IMR-90 (cell line): ENCODE data around the gene PPP1R16B. TPM values are rescaled to one million over a fixed set of nuclear protein-coding genes. Genes with fewer than 3 reads are reported as not detected.

Experiments
- ATAC-seq: fragments of 200-7000 bp; cut with Tn5 transposase; 2 replicates; pipeline ENCODE4 v1.9.1; 2020; ENCODE audit warnings: low read depth, mild to moderate bottlenecking, moderate library complexity
- BruUV-seq: library from RNA; stranded (reverse); fragments of 400-500 nt; replicated peaks from 2 replicates; lab custom pipeline; 2021; lab: Mats Ljungman, UMichigan
- CTCF ChIA-PET: fragments of 300-600 bp; formaldehyde crosslinking; extraction: SDS; loops from one replicate; lab custom pipeline; 2021; ENCODE audit warnings: antibody characterized with exemption; lab: Yijun Ruan, JAX
- POLR2A ChIA-PET: fragments of 300-600 bp; sonication (Branson Sonifier 250); formaldehyde crosslinking; loops from one replicate; lab custom pipeline; 2022; ENCODE audit warnings: antibody characterized with exemption; ENCODE audit not compliant: unreplicated experiment; lab: Charles Lee
- DNase-seq: peaks from one replicate; pipeline ENCODE4 v3.0.0; 2013
- H2AFZ ChIP-seq: replicated peaks from 2 replicates; pipeline ENCODE3; 2013; ENCODE audit warnings: low read length, mild to moderate bottlenecking; ENCODE audit not compliant: poor library complexity
- H2AK5ac ChIP-seq: 2 replicates; pipeline ENCODE4 v1.6.1; 2013; ENCODE audit warnings: low read depth, low read length, inconsistent platforms
- H2AK9ac ChIP-seq: replicated peaks from 2 replicates; pipeline ENCODE3; 2013; ENCODE audit warnings: mild to moderate bottlenecking, low read depth, low read length, moderate library complexity; ENCODE audit not compliant: poor library complexity
- H2BK120ac ChIP-seq: 2 replicates; pipeline ENCODE4 v1.6.1; 2013; ENCODE audit warnings: low read depth, low read length, inconsistent platforms
- H2BK15ac ChIP-seq: 3 replicates; pipeline ENCODE4 v1.6.1; 2013; ENCODE audit warnings: low read depth, low read length, inconsistent platforms
- H2BK20ac ChIP-seq: 2 replicates; pipeline ENCODE4 v1.6.1; 2013; ENCODE audit warnings: low read depth, mild to moderate bottlenecking, inconsistent platforms, low read length, moderate library complexity
- H2BK5ac ChIP-seq: 2 replicates; pipeline ENCODE4 v1.6.1; 2013; ENCODE audit warnings: mild to moderate bottlenecking, low read depth, low read length, inconsistent platforms; ENCODE audit not compliant: poor library complexity, severe bottlenecking
- H3K14ac ChIP-seq: replicated peaks from 2 replicates; pipeline ENCODE4 v1.6.1; 2013; ENCODE audit warnings: low read depth, low read length, inconsistent platforms
- H3K18ac ChIP-seq: 2 replicates; pipeline ENCODE4 v1.6.1; 2013; ENCODE audit warnings: low read depth, low read length, control low read depth
- H3K23ac ChIP-seq: 2 replicates; pipeline ENCODE4 v1.6.1; 2013; ENCODE audit warnings: low read depth, low read length, inconsistent platforms
- H3K27ac ChIP-seq: 2 replicates; pipeline ENCODE4 v1.5.1; 2013; ENCODE audit warnings: mild to moderate bottlenecking, control low read depth, low read length; ENCODE audit not compliant: insufficient read depth
- H3K27me3 ChIP-seq: 2 replicates; pipeline ENCODE4 v1.6.1; 2013; ENCODE audit warnings: low read length; ENCODE audit not compliant: control insufficient read depth, insufficient read depth
- H3K36me3 ChIP-seq: 2 replicates; pipeline ENCODE4 v1.6.1; 2013; ENCODE audit warnings: low read length, mixed read lengths; ENCODE audit not compliant: control insufficient read depth, insufficient read depth
- H3K4ac ChIP-seq: 2 replicates; pipeline ENCODE4 v1.6.1; 2013; ENCODE audit warnings: low read depth, low read length, inconsistent platforms
- H3K4me1 ChIP-seq: 2 replicates; pipeline ENCODE4 v1.6.1; 2013; ENCODE audit warnings: low read length, mixed read lengths; ENCODE audit not compliant: control insufficient read depth, insufficient read depth
- H3K4me2 ChIP-seq: 2 replicates; pipeline ENCODE4 v1.6.1; 2013; ENCODE audit warnings: low read depth, mild to moderate bottlenecking, control low read depth, low read length, moderate library complexity
- H3K4me3 ChIP-seq: 2 replicates; pipeline ENCODE4 v1.5.1; 2013; ENCODE audit warnings: low read depth, mild to moderate bottlenecking, control low read depth, low read length, moderate library complexity; ENCODE audit not compliant: insufficient read depth
- H3K56ac ChIP-seq: 2 replicates; pipeline ENCODE4 v1.6.1; 2013; ENCODE audit warnings: low read length, inconsistent platforms; ENCODE audit not compliant: insufficient read depth; ENCODE audit errors: extremely low read depth
- H3K79me1 ChIP-seq, 2 experiments: 2 replicates each; pipeline ENCODE4 v1.6.1; 2013; ENCODE audit warnings: low read length in 2 of 2, inconsistent platforms in 1 of 2, low read depth in 1 of 2
- H3K9ac ChIP-seq: 2 replicates; pipeline ENCODE4 v1.6.1; 2013; ENCODE audit warnings: low read depth, low read length, control low read depth
- H3K9me1 ChIP-seq: 2 replicates; pipeline ENCODE4 v1.6.1; 2013; ENCODE audit warnings: low read length, inconsistent platforms; ENCODE audit not compliant: insufficient read depth
- H3K9me3 ChIP-seq: 2 replicates; pipeline ENCODE4 v1.6.1; 2013; ENCODE audit warnings: low read length; ENCODE audit not compliant: control insufficient read depth, insufficient read depth
- H4K20me1 ChIP-seq: 2 replicates; pipeline ENCODE4 v1.6.1; 2013; ENCODE audit warnings: low read length, inconsistent platforms; ENCODE audit not compliant: insufficient read depth
- H4K5ac ChIP-seq: 2 replicates; pipeline ENCODE4 v1.6.1; 2013; ENCODE audit warnings: mild to moderate bottlenecking, low read depth, low read length, control low read depth
- H4K8ac ChIP-seq, 2 experiments: 2 replicates each; pipeline ENCODE4 v1.6.1; 2013; ENCODE audit warnings: low read depth in 2 of 2, low read length in 2 of 2, control low read depth in 1 of 2, inconsistent platforms in 1 of 2
- H4K91ac ChIP-seq: 2 replicates; pipeline ENCODE4 v1.6.1; 2013; ENCODE audit warnings: low read depth, low read length, inconsistent platforms; ENCODE audit not compliant: insufficient read depth
- CEBPB ChIP-seq: IDR thresholded peaks from 2 replicates; pipeline ENCODE4 v1.6.1; 2012; ENCODE audit warnings: low read depth, low read length, improper control_type of control experiment
- CTCF ChIP-seq: conservative IDR thresholded peaks from 2 replicates; pipeline ENCODE4 v1.5.1; 2012; ENCODE audit warnings: mild to moderate bottlenecking, low read depth, low read length, improper control_type of control experiment
- MXI1 ChIP-seq: IDR thresholded peaks from 2 replicates; pipeline ENCODE4 v1.6.1; 2012; ENCODE audit warnings: low read depth, mild to moderate bottlenecking, low read length, moderate library complexity, borderline replicate concordance
- POLR2A ChIP-seq: IDR thresholded peaks from 2 replicates; pipeline ENCODE4 v1.6.1; 2012; ENCODE audit warnings: mild to moderate bottlenecking, low read depth, low read length
- WGBS, 2 experiments: methylation state at CpG; one replicate each; pipeline versions ENCODE4 v1.1.5 to v1.1.7; 2013; ENCODE audit warnings: missing lambda C conversion rate in 2 of 2; ENCODE audit not compliant: insufficient read length in 1 of 2; ENCODE audit errors: extremely low coverage in 2 of 2; 5-methylcytosine and 5-hydroxymethylcytosine counted together
- dilution Hi-C: fragments of 300-500 bp; cut with HindIII; formaldehyde crosslinking; loops from one replicate; pipeline ENCODE4 v1.14.3; 2018; ENCODE audit warnings: low sequenced_read_pairs; ENCODE audit not compliant: unreplicated experiment
- in situ Hi-C: fragments of 300-500 bp; cut with MboI; formaldehyde crosslinking; loops from 3 replicates; pipeline ENCODE4 v1.14.3; 2019; ENCODE audit warnings: low sequenced_read_pairs, inconsistent platforms, mixed read lengths
- intact Hi-C: fragments of 100-400 bp; cut with micrococcal nuclease; formaldehyde crosslinking; loops from 2 replicates; pipeline ENCODE4 v1.10.0; 2022
- polyA plus RNA-seq, 3 experiments: library from polyadenylated mRNA; depleted of rRNA; stranded (reverse); fragments of >200 nt; gene quantifications; 2 replicates each; pipeline ENCODE4 v1.2.3, GENCODE V29; 2012; ENCODE audit warnings: low replicate concordance in 1 of 3
- total RNA-seq: library from RNA; depleted of rRNA; stranded (reverse); fragments of >200 nt; gene quantifications from 2 replicates; pipeline ENCODE4 v1.2.3, GENCODE V29; 2012

The PPP1R16B gene
- total and polyA plus RNA-seq, 2 of the 4 experiments (the other 2 are of a cell fraction), result not detected

GRCh38 chr20:38833857-38834164 lies 28.3 kb downstream of the PPP1R16B start:
- H3K9me3 ChIP-seq, result no peaks in the 10 kb centered on the region
- H3K23ac ChIP-seq, result no peak overlapping the region
- ChIA-PET CTCF (no interaction called here), POLR2A (no interaction called here)
- no peak overlapping the region for H2BK15ac ChIP-seq
- no TSS peak for BruUV-seq
- no peak overlapping the region for H2BK120ac ChIP-seq
- H3K4me3 ChIP-seq, result no peak overlapping the region
- H4K8ac ChIP-seq, result no peak overlapping the region
- no peak overlapping the region for H4K91ac ChIP-seq
- H4K20me1 ChIP-seq, result no peaks in the 10 kb centered on the region
- no peak overlapping the region for H2BK20ac ChIP-seq
- no peak overlapping the region for H3K14ac ChIP-seq
- H3K27ac ChIP-seq, result no peak overlapping the region
- TF ChIP-seq POLR2A (no peak), CEBPB (no peak), CTCF (no peak), MXI1 (no peak)
- in situ Hi-C loops (loop anchor here (25.0 kb wide), 1 partner anchor 97 kb away; the partner anchor contains the start of gene ACTR5), intact Hi-C loops (no loop called here), dilution Hi-C loops (no loop called here)
- no peak overlapping the region for H2AK9ac ChIP-seq
- DNase-seq, result no peak
- no peaks in the 10 kb centered on the region for H3K9me1 ChIP-seq
- no peak overlapping the region for H2AFZ ChIP-seq
- H3K4me2 ChIP-seq, result no peak overlapping the region
- H3K36me3 ChIP-seq, result no peaks in the 10 kb centered on the region
- no peaks in the 10 kb centered on the region for H3K4me1 ChIP-seq
- 37% methylated on average over 4 of the region's 4 CpGs; no CpG with 5 or more reads in 1 of the 2 experiments for WGBS, 2 experiments
- no peaks in the 10 kb centered on the region for H3K79me1 ChIP-seq
- H3K18ac ChIP-seq, result no peak overlapping the region
- no peak overlapping the region for H3K9ac ChIP-seq
- H2BK5ac ChIP-seq, result no peak overlapping the region
- no peak for ATAC-seq
- H3K4ac ChIP-seq, result no peak overlapping the region
- peaks cover 8% of the 10 kb centered on the region for H3K27me3 ChIP-seq
- H2AK5ac ChIP-seq, result no peak overlapping the region
- H4K5ac ChIP-seq, result no peak overlapping the region
- no peak overlapping the region for H3K56ac ChIP-seq
